Bronchial epithelial cell (primary cell): ENCODE data around the gene TSPAN1. TPM values are rescaled to one million over a fixed set of nuclear protein-coding genes. Genes with fewer than 3 reads are reported as not detected.
A peak's percentile ranks its signal among the peaks of the same experiment; 100 is the strongest.

Experiments
- DNase-seq: peaks from one replicate; pipeline ENCODE4 v3.0.0-alpha.2; 2010; ENCODE audit warnings: low read depth
- FAIRE-seq: peaks from 2 replicates; lab custom pipeline; 2011; peaks lifted over from hg19 to GRCh38; lab: Jason Lieb, UNC
- H3K27me3 ChIP-seq: 2 replicates; pipeline ENCODE4 v1.5.1; 2011; ENCODE audit warnings: low read length; ENCODE audit not compliant: control insufficient read depth, insufficient read depth
- H3K36me3 ChIP-seq: 2 replicates; pipeline ENCODE4 v1.5.1; 2011; ENCODE audit warnings: low read length; ENCODE audit not compliant: control insufficient read depth, insufficient read depth
- H3K4me3 ChIP-seq: 2 replicates; pipeline ENCODE4 v1.5.1; 2011; ENCODE audit warnings: mild to moderate bottlenecking, low read depth, low read length, control low read depth
- CTCF ChIP-seq: IDR thresholded peaks from 2 replicates; pipeline ENCODE4 v1.5.1; 2011; ENCODE audit warnings: mild to moderate bottlenecking, moderate library complexity, low read length, control low read depth, inconsistent platforms; ENCODE audit not compliant: insufficient read depth, severe bottlenecking
- total RNA-seq: library from RNA; depleted of rRNA; stranded (reverse); fragments of >200 nt; gene quantifications from 2 replicates; pipeline ENCODE4 v1.2.1, GENCODE V29; 2014

Gene TSPAN1
- 42.1 and 49.4 TPM in 2 replicates for total RNA-seq

- TF ChIP-seq CTCF = no peak
- DNase-seq (peak; percentile 63), FAIRE-seq (no peak)
- Histone ChIP-seq H3K36me3 (no peaks in the 10 kb centered on the region), H3K27me3 (no peaks in the 10 kb centered on the region), H3K4me3 (no peak within 1 kb of the TSS)
Measured at GRCh38 chr1:46174448-46175231, at the start of gene TSPAN1. TSS of gene TSPAN1 (plus strand) at chr1:46175087. CDS start at chr1:46181108, 6,021 bp downstream.

GRCh38 chr1:46128344-46128743 is 46.5 kb upstream of the TSPAN1 start:
- H3K4me3 ChIP-seq = no peak overlapping the region
- DNase-seq = peak; percentile 81

GRCh38 chr1:46130121-46130520 is 44.8 kb upstream of the TSPAN1 start:
- FAIRE-seq = no peak
- no peak for TF ChIP-seq CTCF
- H3K36me3 ChIP-seq = no peaks in the 10 kb centered on the region
- no peak for DNase-seq
- no peak overlapping the region for H3K4me3 ChIP-seq
- no peaks in the 10 kb centered on the region for H3K27me3 ChIP-seq

More at GRCh38 chr1:46128344-46128743, 46.5 kb upstream of the TSPAN1 start:
- Histone ChIP-seq H3K36me3 (no peaks in the 10 kb centered on the region), H3K27me3 (no peaks in the 10 kb centered on the region)
- FAIRE-seq = no peak
- no peak for TF ChIP-seq CTCF

- TF ChIP-seq CTCF = no peak
- Histone ChIP-seq H3K27me3 (no peaks in the 10 kb centered on the region), H3K36me3 (no peaks in the 10 kb centered on the region), H3K4me3 (peak overlapping the region; percentile 66)
- peak; percentile 11 for DNase-seq
- no peak for FAIRE-seq
Measured at GRCh38 chr1:46130606-46131005, 44.3 kb upstream of the TSPAN1 start.

GRCh38 chr1:46131093-46131492 is 43.8 kb upstream of the TSPAN1 start:
- DNase-seq (peak; percentile 23), FAIRE-seq (no peak)
- H3K36me3 ChIP-seq = no peaks in the 10 kb centered on the region
- no peaks in the 10 kb centered on the region for H3K27me3 ChIP-seq
- TF ChIP-seq CTCF = no peak
- H3K4me3 ChIP-seq = peak overlapping the region; percentile 66
